HG02588 (cell line): Measurements from ENCODE around the gene KCNIP4.
"Not testable (repeated sequence)": the region's sequence is repeated elsewhere in the genome, so short reads cannot be mapped to it uniquely, and the experiment has no call there.

ENCODE experiments used
- ATAC-seq: cut with Tn5 transposase; IDR thresholded peaks from one replicate; pipeline ENCODE4 v1.9.1; 2021; ENCODE audit warnings: mild to moderate bottlenecking, moderate library complexity; ENCODE audit not compliant: unreplicated experiment

The KCNIP4 gene

GRCh38 chr4:21948347-21949072 lies at the start of gene KCNIP4:
TSS of gene KCNIP4 (minus strand) at chr4:21948772.
- ATAC-seq, result no peak

GRCh38 chr4:21996618-21997017 lies 48.0 kb upstream of the KCNIP4 start:
- ATAC-seq, result not testable (repeated sequence)

GRCh38 chr4:21992330-21992729 lies 43.8 kb upstream of the KCNIP4 start:
- ATAC-seq, result no peak

GRCh38 chr4:21991562-21991961 lies 43.0 kb upstream of the KCNIP4 start:
- no peak for ATAC-seq

- no peak for ATAC-seq
Measured at GRCh38 chr4:21991050-21991449, 42.5 kb upstream of the KCNIP4 start.

- ATAC-seq, result no peak
Measured at GRCh38 chr4:21989351-21989750, 40.8 kb upstream of the KCNIP4 start.

GRCh38 chr4:21986307-21986706 lies 37.7 kb upstream of the KCNIP4 start:
- ATAC-seq, result no peak

GRCh38 chr4:21982087-21982486 lies 33.5 kb upstream of the KCNIP4 start:
- no peak for ATAC-seq

- ATAC-seq, result no peak
Measured at GRCh38 chr4:21979196-21979595, 30.6 kb upstream of the KCNIP4 start.

- ATAC-seq, result no peak
Measured at GRCh38 chr4:21976166-21976565, 27.6 kb upstream of the KCNIP4 start.

- ATAC-seq, result no peak
Measured at GRCh38 chr4:21973850-21974249, 25.3 kb upstream of the KCNIP4 start.

- ATAC-seq, result no peak
Measured at GRCh38 chr4:21964762-21965319, 16.3 kb upstream of the KCNIP4 start.

- no peak for ATAC-seq
Measured at GRCh38 chr4:21962691-21963090, 14.1 kb upstream of the KCNIP4 start.

- ATAC-seq, result no peak
Measured at GRCh38 chr4:21960793-21961192, 12.2 kb upstream of the KCNIP4 start.

GRCh38 chr4:21954916-21955315 lies 6.3 kb upstream of the KCNIP4 start:
- no peak for ATAC-seq

- no peak for ATAC-seq
Measured at GRCh38 chr4:21953653-21954052, 5.1 kb upstream of the KCNIP4 start.

GRCh38 chr4:21952549-21952948 lies 4.0 kb upstream of the KCNIP4 start:
- no peak for ATAC-seq

- no peak for ATAC-seq
Measured at GRCh38 chr4:21949073-21949457, 493 bp upstream of the KCNIP4 start.

- ATAC-seq, result no peak
Measured at GRCh38 chr4:21947791-21948346, 703 bp downstream of the KCNIP4 start.

- no peak for ATAC-seq
Measured at GRCh38 chr4:21946858-21947257, 1.7 kb downstream of the KCNIP4 start.

GRCh38 chr4:21921526-21922180 lies 26.9 kb downstream of the KCNIP4 start:
- no peak for ATAC-seq

- ATAC-seq, result no peak
Measured at GRCh38 chr4:21915761-21916160, 32.8 kb downstream of the KCNIP4 start.
